ENCODE data around the gene FOXS1.
A peak's percentile ranks its signal among the peaks of the same experiment; 100 is the strongest.
"Not testable (repeated sequence)": the region's sequence is repeated elsewhere in the genome, so short reads cannot be mapped to it uniquely, and the experiment has no call there.

FOXS1 gene

GRCh38 chr20:31815408-31816188, 29.8 kb downstream of the FOXS1 start:
- DNase-seq (ENCODE audit: low read depth): peak; percentile 43
- no peak overlapping the region for H3K4me3 ChIP-seq (ENCODE audit: low read length)
- no peak for TF ChIP-seq CTCF (conservative IDR thresholded peaks at IDR 0.05; ENCODE audit: low read length)

DNA sequence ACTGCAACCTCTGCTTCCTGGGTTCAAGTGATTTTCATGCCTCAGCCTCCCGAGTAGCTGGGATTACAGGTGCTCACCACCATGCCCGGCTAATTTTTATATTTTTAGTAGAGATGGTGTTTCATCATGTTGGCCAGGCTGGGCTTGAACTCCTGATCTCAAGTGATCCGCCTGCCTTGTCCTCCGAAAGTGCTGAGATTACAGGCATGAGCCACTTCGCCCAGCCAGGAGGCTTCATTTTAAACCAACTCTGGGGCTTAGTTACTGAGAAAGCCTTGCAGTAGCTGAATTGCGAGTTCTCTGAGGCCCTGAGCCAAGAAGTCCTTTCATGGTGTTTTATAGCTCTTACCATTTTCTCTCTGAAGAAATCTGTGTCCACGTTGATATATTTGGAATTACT, 31.3 kb downstream of the FOXS1 start:
- H3K4me3 ChIP-seq (ENCODE audit: low read length); DNase-seq (ENCODE audit: low read depth): not testable (repeated sequence)

DNA sequence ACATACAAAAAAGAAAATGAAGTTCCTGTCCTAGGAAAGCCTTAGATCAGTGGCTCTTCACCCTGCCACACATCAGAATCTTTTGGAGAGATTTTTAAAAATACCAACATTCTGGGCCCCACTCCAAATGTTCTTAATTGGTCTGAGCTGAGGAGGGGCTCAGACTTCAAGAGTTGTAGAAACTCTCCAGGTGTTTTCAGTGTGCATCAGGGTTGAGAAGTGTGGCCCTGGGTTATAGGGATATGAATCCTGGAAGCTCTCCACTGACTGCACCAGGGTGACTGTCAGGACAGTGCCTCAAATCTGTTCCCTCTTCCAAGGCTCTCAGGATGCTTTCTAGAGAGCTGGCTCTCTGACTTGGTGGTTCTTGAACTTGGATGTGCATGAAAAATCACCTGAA, 31.8 kb downstream of the FOXS1 start:
- no peak overlapping the region for H3K4me3 ChIP-seq (ENCODE audit: low read length)
- DNase-seq (ENCODE audit: low read depth): no peak
- TF ChIP-seq CTCF (conservative IDR thresholded peaks at IDR 0.05; ENCODE audit: low read length): no peak

DNA sequence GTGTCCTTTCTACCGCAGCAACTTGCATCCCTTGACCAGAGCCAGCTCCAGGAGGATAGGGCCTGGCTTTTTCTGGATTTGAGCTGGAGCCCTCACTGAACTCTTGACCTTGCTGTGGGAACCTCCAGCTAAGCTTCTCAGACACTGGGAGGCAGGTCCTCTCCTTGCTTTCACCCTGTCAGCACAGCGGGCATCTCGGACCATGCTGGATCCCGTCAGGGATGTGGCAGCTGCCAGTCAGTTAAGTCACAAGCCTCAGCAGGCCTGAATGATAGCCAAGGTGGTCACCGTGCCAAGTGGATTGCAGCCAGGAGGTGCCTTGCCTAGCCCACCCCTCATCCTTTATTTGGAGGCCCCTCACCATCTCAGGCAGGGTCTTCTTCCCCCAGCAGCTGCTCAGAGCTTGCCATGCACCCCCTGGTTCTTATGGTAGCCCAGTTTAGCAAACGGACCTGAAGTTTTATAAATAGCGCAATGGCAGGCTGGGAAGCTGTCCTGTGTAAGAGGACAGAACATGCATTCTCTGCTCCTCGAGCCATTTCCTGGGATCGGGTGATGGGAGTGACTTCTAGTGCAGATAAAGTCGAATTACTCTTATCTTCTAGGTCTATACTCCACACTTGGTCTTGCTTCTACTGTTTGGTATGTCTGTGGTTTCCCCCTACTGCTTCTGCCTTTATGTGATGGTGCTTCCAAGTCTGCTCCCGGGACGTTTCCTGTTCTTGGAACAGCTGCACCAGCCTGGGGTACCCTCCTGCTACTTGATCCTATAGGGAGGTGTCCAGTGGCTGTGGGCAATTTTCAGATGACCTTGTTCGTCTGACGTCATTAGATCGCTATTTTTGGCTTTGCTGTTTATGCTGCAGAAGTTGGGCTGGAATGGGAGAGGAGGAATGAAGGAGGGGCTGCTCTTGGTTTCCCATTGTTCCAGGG, 33.3 kb downstream of the FOXS1 start:
- H3K4me3 ChIP-seq (ENCODE audit: low read length): no peak overlapping the region
- TF ChIP-seq CTCF (conservative IDR thresholded peaks at IDR 0.05; ENCODE audit: low read length): no peak
- peak; percentile 39 for DNase-seq (ENCODE audit: low read depth)

DNA sequence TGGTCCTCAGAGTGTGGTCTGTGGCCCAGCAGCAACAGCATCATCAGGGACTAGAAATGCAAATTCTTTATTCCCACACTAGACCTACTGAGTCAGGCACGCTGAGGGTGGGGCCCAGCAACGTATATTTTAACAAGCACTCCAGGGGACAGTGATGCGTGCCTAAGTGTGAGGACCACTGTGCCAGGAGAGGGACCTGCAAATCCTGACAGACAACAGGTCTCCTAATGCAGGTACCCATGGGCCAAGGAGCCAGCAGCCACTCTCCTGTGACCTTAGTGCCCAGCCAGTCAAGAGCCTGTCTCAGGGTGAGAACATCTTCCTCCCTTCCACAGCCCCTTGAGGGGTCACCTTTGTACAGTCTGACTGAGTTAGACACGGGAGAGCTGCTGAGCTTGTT, 34.2 kb downstream of the FOXS1 start:
- no peak overlapping the region for H3K4me3 ChIP-seq (ENCODE audit: low read length)

DNA sequence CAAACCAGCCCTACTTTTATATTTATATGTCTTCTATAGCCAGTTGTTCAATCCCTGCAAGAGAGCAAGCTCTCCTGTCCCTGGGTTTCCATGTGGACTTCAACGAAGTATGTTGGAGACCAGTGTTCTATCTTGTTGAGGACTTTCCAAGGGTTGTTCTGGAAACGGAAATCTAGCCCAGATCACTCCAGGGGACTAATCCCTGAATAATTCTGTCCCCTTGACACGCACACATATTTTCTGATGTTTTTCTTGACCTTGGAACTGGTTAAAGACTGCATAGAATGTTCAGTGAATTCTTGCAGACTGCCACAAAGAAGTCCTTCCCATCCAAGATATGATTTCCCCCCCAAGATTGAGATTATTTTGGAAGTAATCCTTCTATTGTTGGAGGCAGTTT, 35.7 kb downstream of the FOXS1 start:
- no peak overlapping the region for H3K4me3 ChIP-seq (ENCODE audit: low read length)
- no peak for DNase-seq (ENCODE audit: low read depth)
- no peak for TF ChIP-seq CTCF (conservative IDR thresholded peaks at IDR 0.05; ENCODE audit: low read length)

More for the DNA sequence above, 34.2 kb downstream of the FOXS1 start:
- TF ChIP-seq CTCF (conservative IDR thresholded peaks at IDR 0.05; ENCODE audit: low read length): no peak
- no peak for DNase-seq (ENCODE audit: low read depth)

DNA sequence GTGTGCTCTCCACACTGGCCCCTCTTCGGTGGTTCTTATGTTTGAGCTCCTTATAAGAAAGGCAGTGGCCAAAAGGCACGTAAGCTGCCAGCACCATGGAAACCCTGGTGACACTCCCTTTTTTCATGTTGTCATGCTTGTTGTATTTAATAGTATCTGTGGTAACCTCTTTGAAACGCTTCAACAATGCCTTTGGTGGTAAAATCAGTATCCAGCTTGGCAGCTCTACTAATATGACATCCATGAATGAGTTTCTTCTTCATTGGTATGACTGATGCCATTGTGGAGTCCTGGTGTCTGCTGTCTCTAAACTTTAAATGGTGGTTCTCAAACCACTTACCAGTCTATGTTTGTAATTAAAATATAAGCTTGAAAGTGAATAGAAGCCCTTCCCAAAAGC, 36.9 kb downstream of the FOXS1 start:
- DNase-seq (ENCODE audit: low read depth): no peak
- no peak overlapping the region for H3K4me3 ChIP-seq (ENCODE audit: low read length)
- no peak for TF ChIP-seq CTCF (conservative IDR thresholded peaks at IDR 0.05; ENCODE audit: low read length)
